HepG2 (cell line): Measurements from ENCODE around the gene CLN6. TPM values are rescaled to one million over a fixed set of nuclear protein-coding genes. Genes with fewer than 3 reads are reported as not detected.
A peak's percentile ranks its signal among the peaks of the same experiment; 100 is the strongest.

Experiments
- AHDC1 ChIP-seq: sonication (generic); formaldehyde crosslinking; IDR thresholded peaks from 2 replicates; pipeline ENCODE4 v1.5.1; 2020; ENCODE audit warnings: mild to moderate bottlenecking, missing genetic modification reagents, borderline replicate concordance
- AHR ChIP-seq: IDR thresholded peaks from 2 replicates; pipeline ENCODE4 v1.6.1; 2018; ENCODE audit warnings: missing genetic modification reagents, missing compliant biosample characterization
- ARNTL ChIP-seq: sonication (generic); formaldehyde crosslinking; IDR thresholded peaks from 2 replicates; pipeline ENCODE4 v1.4.0; 2020; ENCODE audit warnings: mild to moderate bottlenecking, missing genetic modification reagents
- CBX2 ChIP-seq, 2 experiments: fragments of 200-600 bp in 1 of 2; sonication (generic); formaldehyde crosslinking in 1 of 2; IDR thresholded peaks; 2 replicates each; pipeline versions ENCODE4 v1.7.0 to v1.8.1; 2018 to 2022; ENCODE audit warnings: low read depth in 2 of 2, low read length in 1 of 2, mild to moderate bottlenecking in 1 of 2, missing genetic modification reagents in 1 of 2
- CREB1 ChIP-seq, 2 experiments: fragments of 450-650 bp in 1 of 2; IDR thresholded peaks; 2 replicates each; pipeline ENCODE4 v1.6.1; 2016 to 2017; ENCODE audit warnings: control low read depth in 1 of 2, mild to moderate bottlenecking in 1 of 2, missing compliant biosample characterization in 1 of 2, missing genetic modification characterization in 1 of 2
- EP300 ChIP-seq, 3 experiments: sonication (generic) in 1 of 3; formaldehyde crosslinking in 1 of 3; IDR thresholded peaks; 2 replicates each; pipeline versions ENCODE4 v1.5.1 to v1.6.1; 2011 to 2020; ENCODE audit warnings: low read depth in 2 of 3, low read length in 2 of 3, borderline replicate concordance in 1 of 3, improper control_type of control experiment in 1 of 3, mild to moderate bottlenecking in 1 of 3, missing genetic modification reagents in 1 of 3, moderate library complexity in 1 of 3
- SAP130 ChIP-seq: IDR thresholded peaks from 2 replicates; pipeline ENCODE4 v1.6.1; 2016; ENCODE audit warnings: low read depth
- SCMH1 ChIP-seq: sonication (generic); formaldehyde crosslinking; IDR thresholded peaks from 2 replicates; pipeline ENCODE4 v1.9.0; 2021; ENCODE audit warnings: missing genetic modification reagents, mild to moderate bottlenecking, borderline replicate concordance
- SKIL ChIP-seq: sonication (generic); formaldehyde crosslinking; IDR thresholded peaks from 2 replicates; pipeline ENCODE4 v1.8.0; 2022; ENCODE audit warnings: missing genetic modification reagents, mild to moderate bottlenecking, moderate library complexity, borderline replicate concordance
- SOX13 ChIP-seq, 3 experiments: fragments of 450-650 bp in 1 of 3; sonication (generic) in 1 of 3; formaldehyde crosslinking in 1 of 3; IDR thresholded peaks in 2 of 3; conservative IDR thresholded peaks in 1 of 3; 2 replicates each; pipeline versions ENCODE4 v1.5.0 to v1.6.1; 2016 to 2020; ENCODE audit warnings: antibody characterized with exemption in 1 of 3, mild to moderate bottlenecking in 1 of 3, missing compliant biosample characterization in 1 of 3, missing genetic modification reagents in 1 of 3, moderate library complexity in 1 of 3
- ZNF12 ChIP-seq: sonication (generic); formaldehyde crosslinking; IDR thresholded peaks from 2 replicates; pipeline ENCODE4 v1.5.0; 2020; ENCODE audit warnings: missing genetic modification reagents
- ZNF124 ChIP-seq: sonication (generic); formaldehyde crosslinking; IDR thresholded peaks from 2 replicates; pipeline ENCODE4 v1.4.0; 2020; ENCODE audit warnings: missing genetic modification reagents
- ZNF446 ChIP-seq: sonication (generic); formaldehyde crosslinking; IDR thresholded peaks from 2 replicates; pipeline ENCODE4 v1.5.0; 2020; ENCODE audit warnings: mild to moderate bottlenecking, missing genetic modification reagents
- ZNF597 ChIP-seq: sonication (generic); formaldehyde crosslinking; IDR thresholded peaks from 2 replicates; pipeline ENCODE4 v1.5.0; 2020; ENCODE audit warnings: missing genetic modification reagents
- ZNF740 ChIP-seq: sonication (generic); formaldehyde crosslinking; IDR thresholded peaks from 2 replicates; pipeline ENCODE4 v1.4.0; 2020; ENCODE audit warnings: missing genetic modification reagents
- polyA plus RNA-seq, 8 experiments: library from polyadenylated mRNA; depleted of rRNA in 3 of 8; stranded (reverse) in 7 of 8; unstranded in 1 of 8; fragments of >200 nt; fragmentation: Illumina TruSeq in 4 of 8; extraction: Trizol in 4 of 8; gene quantifications; 2 replicates each; pipeline versions ENCODE4 v1.2.1 to v1.2.3, GENCODE V29; 2011 to 2016; ENCODE audit warnings: low read depth in 4 of 8, missing spikeins in 1 of 8, mixed read lengths in 1 of 8; ENCODE audit not compliant: insufficient read depth in 1 of 8
- total RNA-seq, 5 experiments: library from RNA; depleted of rRNA; stranded (reverse); fragments of >200 nt; fragmentation: Illumina TruSeq; extraction: Trizol; gene quantifications; 2 replicates each; pipeline ENCODE4 v1.2.3, GENCODE V29; 2016; ENCODE audit warnings: low read depth in 1 of 5

The CLN6 gene
- total and polyA plus RNA-seq, 2 of the 13 experiments (the other 11 are each of a cell fraction or from before 2014, with no cell fraction given), result 24.9 to 27.1 TPM

- TF ChIP-seq SKIL (no peak), ZNF446 (CRISPR knock-in tag) (no peak), SCMH1 (CRISPR knock-in tag) (no peak), ZNF740 (CRISPR knock-in tag) (no peak), ZNF124 (CRISPR knock-in tag) (no peak), ZNF597 (CRISPR knock-in tag) (no peak), ZNF12 (CRISPR knock-in tag) (no peak), SOX13 (IDR thresholded peaks at IDR 0.05) (no peak), SOX13 (CRISPR knock-in tag; conservative IDR thresholded peaks at IDR 0.05 in 1 of 2, IDR thresholded peaks at IDR 0.05 in 1 of 2) (0 out of 4 replicates have a peak, but pooled peaks of 1 of the 2 experiments have one; percentile 14), CBX2 (IDR thresholded peaks at IDR 0.05; ENCODE audit: low read depth, low read length) (no peak), CBX2 (CRISPR knock-in tag; IDR thresholded peaks at IDR 0.05; ENCODE audit: low read depth) (no peak), SAP130 (CRISPR knock-in tag) (peak; percentile 39), EP300 (IDR thresholded peaks at IDR 0.05; ENCODE audit: low read depth in 2 of 2, low read length in 2 of 2) (no peak), EP300 (CRISPR knock-in tag; IDR thresholded peaks at IDR 0.05; ENCODE audit: borderline replicate concordance) (no peak), CREB1 (IDR thresholded peaks at IDR 0.05) (no peak), CREB1 (CRISPR knock-in tag; IDR thresholded peaks at IDR 0.05) (no peak), AHDC1 (CRISPR knock-in tag) (no peak), AHR (CRISPR knock-in tag) (no peak), ARNTL (no peak)
Measured at GRCh38 chr15:68232449-68232848, 2.9 kb upstream of the CLN6 start (continued).
